ENCODE data around the gene UFM1. TPM values are rescaled to one million over a fixed set of nuclear protein-coding genes. Genes with fewer than 3 reads are reported as not detected.

The UFM1 gene
- total and polyA plus RNA-seq, 2 donors (not counting 1 experiment from before 2014, with no cell fraction given), result 27.5 to 61.6 TPM

DNA sequence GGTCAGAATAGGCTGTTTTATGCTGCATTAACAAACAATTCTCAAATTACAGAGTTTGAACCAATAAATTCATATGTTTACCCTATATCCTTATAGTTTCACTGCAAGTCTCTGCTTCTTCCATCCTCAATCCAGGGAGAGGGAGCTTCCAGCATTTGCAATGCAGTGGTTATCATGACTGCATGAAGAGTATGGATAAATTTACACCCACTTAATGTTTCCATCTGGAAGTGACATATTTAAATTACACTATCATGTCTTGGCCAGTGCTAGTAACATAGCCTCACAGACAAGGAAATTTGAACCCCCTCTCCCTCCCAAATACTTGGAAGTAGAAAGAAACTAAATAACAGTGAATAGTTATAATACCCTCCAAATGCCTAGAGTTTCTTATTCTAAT, 33.5 kb upstream of the UFM1 start:
- DNase-seq (no peak), ATAC-seq (ENCODE audit: low read depth) (no peak)
- no peak overlapping the region for H2AFZ ChIP-seq (ENCODE audit: insufficient read depth, low read depth, low read length, poor library complexity, severe bottlenecking)
- no peak overlapping the region for H3K4me2 ChIP-seq (replicated peaks; ENCODE audit: low read depth, low read length, poor library complexity, severe bottlenecking)
- no peaks in the 10 kb centered on the region for H4K20me1 ChIP-seq (ENCODE audit: control insufficient read depth, insufficient read depth, low read length, poor library complexity, severe bottlenecking)
- H3K27me3 ChIP-seq (replicated peaks in 1 of 4; ENCODE audit: control extremely low read depth in 1 of 4, control insufficient read depth in 3 of 4, insufficient read depth in 4 of 4, low read length in 3 of 4), result no peaks in the 10 kb centered on the region
- CTCF ChIA-PET, result no interaction called here
- peaks cover 2% of the 10 kb centered on the region for H3K9me3 Mint-ChIP-seq (ENCODE audit: insufficient read depth)
- H3K9ac ChIP-seq (ENCODE audit: low read length), result no peak overlapping the region
- no peak overlapping the region for H3K27ac Mint-ChIP-seq
- TF ChIP-seq, protein P1, sequence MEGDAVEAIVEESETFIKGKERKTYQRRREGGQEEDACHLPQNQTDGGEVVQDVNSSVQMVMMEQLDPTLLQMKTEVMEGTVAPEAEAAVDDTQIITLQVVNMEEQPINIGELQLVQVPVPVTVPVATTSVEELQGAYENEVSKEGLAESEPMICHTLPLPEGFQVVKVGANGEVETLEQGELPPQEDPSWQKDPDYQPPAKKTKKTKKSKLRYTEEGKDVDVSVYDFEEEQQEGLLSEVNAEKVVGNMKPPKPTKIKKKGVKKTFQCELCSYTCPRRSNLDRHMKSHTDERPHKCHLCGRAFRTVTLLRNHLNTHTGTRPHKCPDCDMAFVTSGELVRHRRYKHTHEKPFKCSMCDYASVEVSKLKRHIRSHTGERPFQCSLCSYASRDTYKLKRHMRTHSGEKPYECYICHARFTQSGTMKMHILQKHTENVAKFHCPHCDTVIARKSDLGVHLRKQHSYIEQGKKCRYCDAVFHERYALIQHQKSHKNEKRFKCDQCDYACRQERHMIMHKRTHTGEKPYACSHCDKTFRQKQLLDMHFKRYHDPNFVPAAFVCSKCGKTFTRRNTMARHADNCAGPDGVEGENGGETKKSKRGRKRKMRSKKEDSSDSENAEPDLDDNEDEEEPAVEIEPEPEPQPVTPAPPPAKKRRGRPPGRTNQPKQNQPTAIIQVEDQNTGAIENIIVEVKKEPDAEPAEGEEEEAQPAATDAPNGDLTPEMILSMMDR (IDR thresholded peaks at IDR 0.05), result no peak
- no peak for TF ChIP-seq EZH2 (IDR thresholded peaks at IDR 0.05; ENCODE audit: borderline replicate concordance, insufficient read depth, low read depth, low read length, poor library complexity, severe bottlenecking)
- no peak overlapping the region for H3K4me3 ChIP-seq (ENCODE audit: control extremely low read depth in 1 of 5, extremely low read depth in 1 of 5, insufficient read depth in 1 of 5, low read depth in 2 of 5, low read length in 4 of 5)
- peaks cover 4% of the 10 kb centered on the region for H3K27me3 Mint-ChIP-seq
- intact Hi-C loops (cut with micrococcal nuclease), result no loop called here
- H3K4me1 ChIP-seq (ENCODE audit: control insufficient read depth in 2 of 2, insufficient read depth in 2 of 2, low read length in 2 of 2), result no peaks in the 10 kb centered on the region
- no peaks in the 10 kb centered on the region for H3K4me1 Mint-ChIP-seq
- no peak overlapping the region for H3K4me3 Mint-ChIP-seq
- POLR2A ChIA-PET, result no interaction called here
- H3K36me3 ChIP-seq (replicated peaks in 1 of 2; ENCODE audit: control extremely low read depth in 1 of 2, control insufficient read depth in 1 of 2, extremely low read depth in 1 of 2, insufficient read depth in 2 of 2, low read length in 1 of 2), result no peaks in the 10 kb centered on the region
- peaks cover 0 to 3% (median 0%) of the 10 kb centered on the region in 3 donors for H3K9me3 ChIP-seq (ENCODE audit: control extremely low read depth in 1 of 3, control insufficient read depth in 2 of 3, insufficient read depth in 1 of 3, low read length in 2 of 3)
- H3K27ac ChIP-seq (ENCODE audit: low read length in 2 of 2), result no peak overlapping the region
- H3K79me2 ChIP-seq (ENCODE audit: control insufficient read depth, insufficient read depth, low read length), result no peaks in the 10 kb centered on the region

DNA sequence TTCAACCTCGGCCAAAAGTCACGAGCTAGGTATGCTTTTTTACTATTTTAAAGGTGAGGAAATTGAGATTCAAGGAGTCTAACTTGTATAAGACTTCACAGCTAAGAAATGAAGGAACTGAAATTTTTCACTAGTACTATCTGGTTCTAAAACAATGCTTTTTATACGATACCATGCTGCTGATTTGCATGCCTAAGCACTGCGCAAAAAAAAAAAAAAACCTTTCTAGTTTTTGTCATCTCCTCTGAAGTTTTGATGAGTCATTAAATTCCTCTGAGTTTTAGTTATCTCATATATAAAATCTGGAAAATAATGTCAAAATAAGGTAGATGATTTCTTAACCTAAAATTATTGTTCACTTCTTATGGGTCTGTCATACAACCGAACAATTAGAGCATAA, 28.0 kb upstream of the UFM1 start:
- H2AFZ ChIP-seq (ENCODE audit: insufficient read depth, low read depth, low read length, poor library complexity, severe bottlenecking), result no peak overlapping the region
- H3K27ac ChIP-seq (ENCODE audit: low read length in 2 of 2), result no peak overlapping the region
- CTCF ChIA-PET, result no interaction called here
- no peak overlapping the region for H3K9ac ChIP-seq (ENCODE audit: low read length)
- WGBS (ENCODE audit: insufficient coverage), result no CpG with 5 or more reads among the region's 5 CpGs
- peaks cover 0 to 2% (median 0%) of the 10 kb centered on the region in 4 experiments for H3K27me3 ChIP-seq (replicated peaks in 1 of 4; ENCODE audit: control extremely low read depth in 1 of 4, control insufficient read depth in 3 of 4, insufficient read depth in 4 of 4, low read length in 3 of 4)
- H4K20me1 ChIP-seq (ENCODE audit: control insufficient read depth, insufficient read depth, low read length, poor library complexity, severe bottlenecking), result no peaks in the 10 kb centered on the region
- H3K36me3 ChIP-seq (replicated peaks in 1 of 2; ENCODE audit: control extremely low read depth in 1 of 2, control insufficient read depth in 1 of 2, extremely low read depth in 1 of 2, insufficient read depth in 2 of 2, low read length in 1 of 2), result no peaks in the 10 kb centered on the region
- POLR2A ChIA-PET, result no interaction called here
- ATAC-seq (ENCODE audit: low read depth) (no peak), DNase-seq (no peak)
- H3K9me3 ChIP-seq (ENCODE audit: control extremely low read depth in 1 of 3, control insufficient read depth in 2 of 3, insufficient read depth in 1 of 3, low read length in 2 of 3), result peaks cover 0 to 3% (median 0%) of the 10 kb centered on the region in 3 donors
- Mint-ChIP-seq H3K4me3 (no peak overlapping the region), H3K27ac (no peak overlapping the region), H3K4me1 (no peaks in the 10 kb centered on the region), H3K9me3 (ENCODE audit: insufficient read depth) (peaks cover 2% of the 10 kb centered on the region), H3K27me3 (peaks cover 4% of the 10 kb centered on the region)
- no peak for TF ChIP-seq EZH2 (IDR thresholded peaks at IDR 0.05; ENCODE audit: borderline replicate concordance, insufficient read depth, low read depth, low read length, poor library complexity, severe bottlenecking)
- TF ChIP-seq, protein P1 (IDR thresholded peaks at IDR 0.05), result no peak
- no peaks in the 10 kb centered on the region for H3K79me2 ChIP-seq (ENCODE audit: control insufficient read depth, insufficient read depth, low read length)
- no peak overlapping the region for H3K4me2 ChIP-seq (replicated peaks; ENCODE audit: low read depth, low read length, poor library complexity, severe bottlenecking)
- intact Hi-C loops (cut with micrococcal nuclease), result no loop called here
- H3K4me3 ChIP-seq (ENCODE audit: control extremely low read depth in 1 of 5, extremely low read depth in 1 of 5, insufficient read depth in 1 of 5, low read depth in 2 of 5, low read length in 4 of 5), result no peak overlapping the region
- H3K4me1 ChIP-seq (ENCODE audit: control insufficient read depth in 2 of 2, insufficient read depth in 2 of 2, low read length in 2 of 2), result no peaks in the 10 kb centered on the region

All from B cell (primary cell).